NB4 (cell line): ENCODE results near the gene SIRPG.
"Not testable (repeated sequence)": the region's sequence is repeated elsewhere in the genome, so short reads cannot be mapped to it uniquely, and the experiment has no call there.

Source experiments
- DNase-seq: peaks from one replicate; pipeline ENCODE4 v3.0.0; 2010; ENCODE audit warnings: low read depth
- H3K4me3 ChIP-seq: one replicate; pipeline ENCODE4 v1.5.1; 2011; ENCODE audit warnings: mild to moderate bottlenecking, low read depth, low read length, moderate library complexity
- MYC ChIP-seq: IDR thresholded peaks from 2 replicates; pipeline ENCODE4 v1.6.1; 2011; ENCODE audit warnings: low read depth, low read length
- POLR2A ChIP-seq: IDR thresholded peaks from 2 replicates; pipeline ENCODE4 v1.6.1; 2011; ENCODE audit warnings: mild to moderate bottlenecking; ENCODE audit not compliant: insufficient read length; ENCODE audit errors: extremely low read depth
- TF ChIP-seq, protein P1 (sequence below): IDR thresholded peaks from 2 replicates; pipeline ENCODE4 v1.6.1; 2011; ENCODE audit warnings: low read depth, low read length
- TF ChIP-seq, protein P2 (sequence below): IDR thresholded peaks from one replicate; pipeline ENCODE4 v1.5.1; 2012; ENCODE audit warnings: low read depth, low read length

SIRPG gene

DNA sequence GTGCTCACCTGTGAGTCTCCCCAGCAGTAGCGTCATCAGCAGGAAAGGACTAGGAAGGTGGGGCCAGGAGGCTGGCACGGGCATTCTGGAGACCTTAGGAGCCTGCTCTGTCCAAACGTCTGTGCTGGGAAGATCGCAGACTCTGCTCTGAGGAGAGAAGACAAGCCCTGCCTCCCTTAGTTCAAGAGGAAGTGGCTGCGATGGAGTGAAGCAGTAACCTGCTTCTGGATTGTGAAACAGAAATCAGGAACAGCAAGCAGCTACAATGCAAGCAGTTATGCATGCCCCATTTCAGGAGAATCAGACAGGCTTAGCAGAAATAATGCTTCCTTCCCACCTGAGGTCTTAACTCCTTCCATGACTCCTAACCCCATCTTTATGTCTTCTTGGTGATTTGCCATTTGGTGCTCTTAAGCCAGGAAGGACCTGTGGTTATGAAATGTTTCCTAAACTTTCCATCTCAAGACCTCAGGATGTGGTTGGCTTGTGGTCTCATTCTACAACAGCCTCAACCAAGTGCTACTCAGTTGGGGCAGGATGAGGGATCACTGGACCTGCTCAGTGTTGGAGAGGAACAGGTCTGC lies 37.6 kb downstream of the SIRPG start, which contains the start of gene SIRPB1:
Gene SIRPB1, minus strand, starts transcription at position 149 of the 584 bp plus-strand sequence. Its CDS starts 65 bp downstream, at position 84.
- peak within 1 kb of the TSS; percentile 83 for H3K4me3 ChIP-seq
- TF ChIP-seq POLR2A (peak; percentile 45), MYC (peak; percentile 81)
- TF ChIP-seq, protein P1, sequence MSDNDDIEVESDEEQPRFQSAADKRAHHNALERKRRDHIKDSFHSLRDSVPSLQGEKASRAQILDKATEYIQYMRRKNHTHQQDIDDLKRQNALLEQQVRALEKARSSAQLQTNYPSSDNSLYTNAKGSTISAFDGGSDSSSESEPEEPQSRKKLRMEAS, result peak; percentile 51; the same call in 1 of the 2 replicates
- TF ChIP-seq, protein P2, sequence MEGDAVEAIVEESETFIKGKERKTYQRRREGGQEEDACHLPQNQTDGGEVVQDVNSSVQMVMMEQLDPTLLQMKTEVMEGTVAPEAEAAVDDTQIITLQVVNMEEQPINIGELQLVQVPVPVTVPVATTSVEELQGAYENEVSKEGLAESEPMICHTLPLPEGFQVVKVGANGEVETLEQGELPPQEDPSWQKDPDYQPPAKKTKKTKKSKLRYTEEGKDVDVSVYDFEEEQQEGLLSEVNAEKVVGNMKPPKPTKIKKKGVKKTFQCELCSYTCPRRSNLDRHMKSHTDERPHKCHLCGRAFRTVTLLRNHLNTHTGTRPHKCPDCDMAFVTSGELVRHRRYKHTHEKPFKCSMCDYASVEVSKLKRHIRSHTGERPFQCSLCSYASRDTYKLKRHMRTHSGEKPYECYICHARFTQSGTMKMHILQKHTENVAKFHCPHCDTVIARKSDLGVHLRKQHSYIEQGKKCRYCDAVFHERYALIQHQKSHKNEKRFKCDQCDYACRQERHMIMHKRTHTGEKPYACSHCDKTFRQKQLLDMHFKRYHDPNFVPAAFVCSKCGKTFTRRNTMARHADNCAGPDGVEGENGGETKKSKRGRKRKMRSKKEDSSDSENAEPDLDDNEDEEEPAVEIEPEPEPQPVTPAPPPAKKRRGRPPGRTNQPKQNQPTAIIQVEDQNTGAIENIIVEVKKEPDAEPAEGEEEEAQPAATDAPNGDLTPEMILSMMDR, result no peak
- DNase-seq, result peak; percentile 96

DNA sequence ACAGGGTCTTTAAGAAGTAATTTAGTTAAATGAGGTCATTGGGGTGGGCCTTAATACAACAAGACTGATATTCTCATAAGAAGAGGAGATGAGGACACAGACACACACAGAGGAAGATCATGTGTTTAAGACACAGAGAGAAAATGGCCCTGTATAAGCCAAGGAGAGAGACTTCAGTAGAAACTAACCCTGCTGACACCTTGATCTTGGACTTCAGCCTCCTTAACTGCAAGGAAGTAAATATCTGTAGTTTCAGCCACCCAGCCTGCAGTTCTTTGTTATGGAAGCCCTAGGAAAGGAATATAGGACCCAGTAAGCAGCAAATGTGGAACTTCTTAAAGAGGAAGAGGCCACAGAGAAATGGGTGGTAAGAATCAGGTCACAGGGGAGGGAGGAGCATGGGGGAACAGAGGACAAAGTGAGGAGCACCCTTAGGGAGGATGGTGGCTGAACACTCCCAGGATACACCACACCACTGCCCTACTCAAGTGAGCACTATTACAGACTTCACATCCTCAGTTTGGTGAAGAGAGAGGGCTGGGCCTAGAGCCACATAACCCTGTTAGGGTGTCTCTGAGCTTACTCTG lies 38.5 kb downstream of the SIRPG start:
- peak; percentile 90 for DNase-seq
- TF ChIP-seq, protein P1, result 0 out of 2 replicates have a peak, but pooled peaks have one; percentile 30
- no peak for TF ChIP-seq POLR2A
- peak overlapping the region; percentile 83 for H3K4me3 ChIP-seq

DNA sequence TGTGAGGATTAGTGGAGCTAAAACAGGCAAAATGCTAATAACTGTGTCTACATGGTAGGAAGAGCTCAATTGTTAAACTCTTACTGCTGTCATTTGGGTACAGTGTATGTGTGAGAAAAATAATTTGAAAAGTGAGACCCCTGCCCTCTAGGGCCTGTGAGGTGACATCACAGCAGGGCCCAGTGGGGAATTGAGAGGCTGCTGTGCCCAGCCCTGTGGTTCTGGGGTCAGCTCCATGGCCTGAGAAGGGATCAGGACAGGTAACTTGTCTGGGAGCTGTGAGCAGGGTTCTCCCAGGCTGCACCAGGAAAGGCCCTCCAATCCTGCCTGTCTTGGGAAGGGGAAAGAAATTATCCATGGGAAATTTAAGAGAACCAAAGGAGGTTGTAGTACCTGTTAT lies 39.1 kb downstream of the SIRPG start:
- peak overlapping the region; percentile 83 for H3K4me3 ChIP-seq
- TF ChIP-seq, protein P1, result no peak
- TF ChIP-seq, protein P2, result peak; percentile 20
- no peak for TF ChIP-seq POLR2A

DNA sequence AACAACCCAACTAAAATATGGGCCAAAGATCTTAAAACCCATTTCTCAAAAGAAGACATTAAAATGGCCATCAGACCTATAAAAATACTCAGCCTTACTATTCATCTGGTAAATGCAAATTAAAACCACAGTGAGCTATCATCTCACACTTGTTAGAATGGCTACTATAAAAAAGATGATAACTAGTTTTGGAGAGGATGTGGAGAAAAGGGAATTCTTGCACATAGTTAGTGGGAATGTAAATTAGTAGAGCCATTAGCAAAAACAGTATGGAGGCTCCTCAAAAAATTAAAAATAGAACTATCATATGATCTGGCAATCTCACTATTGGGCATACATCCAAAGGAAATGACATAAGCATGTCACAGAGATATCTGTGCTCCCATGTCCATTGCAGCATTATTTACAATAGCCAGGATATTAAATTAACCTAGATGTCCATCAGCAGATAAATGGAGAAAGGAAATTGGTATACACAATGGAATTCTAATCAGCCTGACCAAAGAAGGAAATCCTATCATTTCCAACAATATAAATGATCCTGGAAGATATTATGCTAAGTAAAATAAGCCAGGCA lies 40.6 kb downstream of the SIRPG start:
- DNase-seq, result peak; percentile 24
- peak overlapping the region; percentile 83 for H3K4me3 ChIP-seq
- TF ChIP-seq, protein P1, result no peak
- no peak for TF ChIP-seq POLR2A
- TF ChIP-seq, protein P2, result no peak
- TF ChIP-seq MYC, result no peak

More for the DNA sequence above, 39.1 kb downstream of the SIRPG start:
- DNase-seq, result peak; percentile 56

DNA sequence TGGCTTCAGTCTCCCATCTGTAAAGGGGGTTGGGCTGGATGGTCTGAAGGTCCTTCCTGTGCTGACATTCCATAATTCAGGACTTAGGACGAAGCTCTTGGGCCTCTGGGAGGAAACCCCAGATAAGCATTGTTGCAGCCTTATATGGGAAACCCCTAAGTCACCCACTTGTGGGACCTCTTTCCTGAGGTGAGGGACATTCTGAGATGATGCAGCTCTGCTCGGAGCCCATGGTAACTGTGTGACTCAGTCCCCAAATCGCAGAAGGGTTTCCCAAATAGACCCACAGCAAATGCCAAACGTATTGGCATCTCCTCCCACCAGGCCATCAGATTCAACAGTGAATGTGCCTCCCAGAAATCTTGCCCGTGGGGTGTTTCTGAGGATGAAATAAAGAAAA lies 47.2 kb downstream of the SIRPG start:
- not testable (repeated sequence) for H3K4me3 ChIP-seq, DNase-seq

DNA sequence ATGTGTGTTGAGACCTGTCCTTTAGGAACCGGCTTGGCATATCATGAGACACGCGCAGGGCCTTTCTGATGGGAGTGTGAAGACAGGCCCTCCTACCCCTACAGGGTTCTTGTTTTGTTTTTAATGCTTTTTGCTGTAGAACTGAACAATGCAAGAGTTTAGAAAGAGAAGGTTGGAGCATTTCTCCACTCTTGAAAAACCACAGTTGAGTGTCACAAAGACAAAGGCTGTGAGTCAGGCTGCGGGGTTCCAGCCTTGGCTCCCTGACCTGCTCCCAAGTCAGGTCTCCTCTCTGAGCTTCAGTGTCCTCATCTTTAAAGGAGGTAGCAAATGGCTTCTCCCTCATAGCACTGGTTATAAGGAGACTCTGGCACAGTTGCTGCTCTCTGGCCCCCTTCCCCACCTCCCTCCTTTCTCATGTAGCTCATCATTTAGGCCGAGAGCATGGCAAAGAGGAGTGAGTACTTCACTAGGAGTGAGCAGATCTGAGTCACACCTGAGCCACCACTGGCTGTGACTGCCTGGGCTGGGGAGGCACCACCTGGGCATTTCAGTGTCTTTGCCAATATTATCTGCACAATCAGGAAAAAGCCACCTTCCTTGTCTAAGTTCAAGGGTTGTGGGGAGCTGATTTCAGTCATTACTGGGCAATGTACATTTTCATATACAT lies 48.8 kb downstream of the SIRPG start:
- not testable (repeated sequence) for H3K4me3 ChIP-seq, DNase-seq

DNA sequence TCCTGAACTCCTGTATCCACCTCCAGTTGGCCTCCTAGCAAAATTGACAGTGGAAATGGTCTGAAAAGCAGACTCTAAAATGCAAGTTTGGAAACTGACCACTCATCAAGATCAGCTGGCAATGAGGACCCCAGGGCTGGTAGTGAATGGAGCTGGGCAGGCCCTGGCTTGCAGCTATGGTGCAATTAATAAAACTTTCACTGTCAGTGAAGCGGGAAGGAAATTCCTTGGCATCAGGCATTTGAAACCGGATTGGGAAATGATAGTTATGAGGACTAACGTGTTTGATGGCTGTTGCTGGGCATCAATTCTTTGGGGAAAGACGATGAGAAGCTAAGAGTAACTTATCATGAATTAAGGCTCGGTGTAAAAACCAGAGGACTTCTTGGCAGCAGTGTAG lies 56.8 kb downstream of the SIRPG start:
- TF ChIP-seq POLR2A (no peak), MYC (no peak)
- TF ChIP-seq, protein P2, result no peak
- TF ChIP-seq, protein P1, result no peak
- no peak for DNase-seq
- no peak overlapping the region for H3K4me3 ChIP-seq
